K562 (cell line): ENCODE data around the gene XPC. TPM values are rescaled to one million over a fixed set of nuclear protein-coding genes. Genes with fewer than 3 reads are reported as not detected.

ENCODE experiments used
- ATAC-seq: fragments of 200-7000 bp; cut with Tn5 transposase; 3 replicates; pipeline ENCODE4 v1.9.1; 2020; ENCODE audit warnings: moderate library complexity
- BruUV-seq: library from RNA; stranded (reverse); fragments of 400-500 nt; replicated peaks from 2 replicates; lab custom pipeline; 2021; lab: Mats Ljungman, UMichigan
- CTCF ChIA-PET: fragments of 300-600 bp; formaldehyde crosslinking; extraction: SDS; loops from one replicate; lab custom pipeline; 2021; ENCODE audit warnings: low intra/inter-chr PET ratio; lab: Yijun Ruan, JAX
- POLR2A ChIA-PET: fragments of 300-600, 350-650 bp; sonication (Branson Sonifier 250); formaldehyde crosslinking; extraction: SDS; loops from one replicate; lab custom pipeline; 2021; ENCODE audit warnings: antibody characterized with exemption, inconsistent platforms; lab: Yijun Ruan, JAX
- DNase-seq, 4 experiments: peaks; one replicate each; pipeline versions ENCODE4 v3.0.0 to v3.0.0-alpha.2; 2011 to 2018; ENCODE audit warnings: low spot score in 3 of 4, mixed read lengths in 3 of 4; ENCODE audit errors: extremely low read depth in 1 of 4
- FAIRE-seq: peaks from 2 replicates; lab custom pipeline; 2011; peaks lifted over from hg19 to GRCh38; lab: Jason Lieb, UNC
- H2AFZ ChIP-seq: 2 replicates; pipeline ENCODE4 v1.6.0; 2011; ENCODE audit warnings: low read depth, low read length, control low read depth, inconsistent platforms
- H3K27ac ChIP-seq: fragments of 200-600 bp; 3 replicates; pipeline ENCODE4 v1.8.0; 2011; ENCODE audit warnings: low read depth, mild to moderate bottlenecking, control low read depth, inconsistent platforms, low read length, moderate library complexity, mixed read lengths; ENCODE audit errors: extremely low read depth
- H3K27me3 ChIP-seq, 2 experiments: fragments of 300-600 bp in 1 of 2; 2 replicates in 1 of 2; 3 replicates in 1 of 2; pipeline versions ENCODE4 v1.6.0 to v1.8.0; 2011; ENCODE audit warnings: inconsistent platforms in 2 of 2, low read length in 2 of 2, mild to moderate bottlenecking in 1 of 2, mixed read lengths in 1 of 2, moderate library complexity in 1 of 2; ENCODE audit not compliant: control insufficient read depth in 2 of 2, insufficient read depth in 2 of 2
- H3K36me3 ChIP-seq: fragments of 300-600 bp; 3 replicates; pipeline ENCODE4 v1.8.0; 2011; ENCODE audit warnings: mild to moderate bottlenecking, low read length, inconsistent platforms; ENCODE audit not compliant: control insufficient read depth, insufficient read depth
- H3K4me1 ChIP-seq, 2 experiments: fragments of 200-600 bp in 1 of 2; replicated peaks in 1 of 2; 2 replicates in 1 of 2; 3 replicates in 1 of 2; pipeline versions ENCODE4 v1.5.1 to v1.8.0; 2011; ENCODE audit warnings: inconsistent platforms in 2 of 2, low read length in 2 of 2, mild to moderate bottlenecking in 1 of 2, mixed read lengths in 1 of 2, moderate library complexity in 1 of 2; ENCODE audit not compliant: control insufficient read depth in 2 of 2, insufficient read depth in 2 of 2
- H3K4me2 ChIP-seq: 2 replicates; pipeline ENCODE4 v1.6.1; 2011; ENCODE audit warnings: low read length, control low read depth, inconsistent platforms, mixed read lengths; ENCODE audit not compliant: insufficient read depth
- H3K4me3 ChIP-seq: fragments of 200-600 bp; sonication (generic), shearing (Covaris generic); 2 replicates; pipeline ENCODE4 v1.5.1; 2016; ENCODE audit warnings: control low read depth, inconsistent platforms
- H3K79me2 ChIP-seq: fragments of 200-600 bp; 3 replicates; pipeline ENCODE4 v1.8.0; 2011; ENCODE audit warnings: low read length, inconsistent platforms; ENCODE audit not compliant: control insufficient read depth, insufficient read depth
- H3K9ac ChIP-seq, 2 experiments: 2 replicates each; pipeline versions ENCODE4 v1.6.0 to v1.6.1; 2011; ENCODE audit warnings: low read depth in 2 of 2, low read length in 2 of 2, control low read depth in 1 of 2, inconsistent platforms in 1 of 2, mild to moderate bottlenecking in 1 of 2, mixed read lengths in 1 of 2; ENCODE audit not compliant: insufficient read depth in 1 of 2
- H3K9me1 ChIP-seq: one replicate; pipeline ENCODE4 v1.6.0; 2011; ENCODE audit warnings: inconsistent platforms, mild to moderate bottlenecking, low read length, moderate library complexity; ENCODE audit not compliant: control insufficient read depth, insufficient read depth
- H3K9me3 ChIP-seq: replicated peaks from 2 replicates; pipeline ENCODE4 v1.5.1; 2011; ENCODE audit warnings: low read depth, low read length, inconsistent platforms; ENCODE audit not compliant: control insufficient read depth, insufficient read depth
- H4K20me1 ChIP-seq: replicated peaks from 2 replicates; pipeline ENCODE4 v1.6.1; 2011; ENCODE audit warnings: low read length, inconsistent platforms, mixed read lengths; ENCODE audit not compliant: control insufficient read depth, insufficient read depth
- HNRNPLL ChIP-seq: fragments of 200-400 bp; formaldehyde crosslinking; IDR thresholded peaks from 2 replicates; pipeline ENCODE4 v1.6.1; 2017; ENCODE audit warnings: low read length, low read depth, mild to moderate bottlenecking; ENCODE audit not compliant: poor library complexity, severe bottlenecking
- TAF7 ChIP-seq: fragments of 450-650 bp; IDR thresholded peaks from 2 replicates; pipeline ENCODE4 v1.6.1; 2016; ENCODE audit warnings: missing genetic modification characterization, missing compliant biosample characterization
- ZBTB2 ChIP-seq: fragments of 450-650 bp; IDR thresholded peaks from 2 replicates; pipeline ENCODE4 v1.6.1; 2016; ENCODE audit warnings: antibody characterized with exemption
- ZBTB7A ChIP-seq: IDR thresholded peaks from 2 replicates; pipeline ENCODE4 v1.6.1; 2011; ENCODE audit warnings: low read depth, mild to moderate bottlenecking, low read length, moderate library complexity, borderline replicate concordance; ENCODE audit not compliant: control insufficient read depth
- ZBTB8A ChIP-seq: fragments of 450-650 bp; IDR thresholded peaks from 2 replicates; pipeline ENCODE4 v1.6.1; 2018; ENCODE audit warnings: mild to moderate bottlenecking, moderate library complexity; ENCODE audit not compliant: partially characterized antibody
- ZNF239 ChIP-seq: fragments of 250-450 bp; sonication (Bioruptor Pico); IDR thresholded peaks from 2 replicates; pipeline ENCODE4 v1.4.0; 2020; ENCODE audit warnings: mild to moderate bottlenecking
- WGBS: fragments of 100-300 bp; shearing (Covaris generic); methylation state at CpG from one replicate; pipeline ENCODE4 v1.1.6; 2016; ENCODE audit warnings: low coverage, mixed read lengths; ENCODE audit not compliant: insufficient coverage; ENCODE audit errors: missing lambda C conversion rate; 5-methylcytosine and 5-hydroxymethylcytosine counted together
- in situ Hi-C: fragments of 300-500 bp; cut with MboI; formaldehyde crosslinking; loops from 4 replicates; pipeline ENCODE4 v1.15.0; 2018; ENCODE audit warnings: inconsistent platforms, mixed read lengths
- intact Hi-C: fragments of 100-400 bp; cut with micrococcal nuclease; formaldehyde crosslinking; loops from 2 replicates; pipeline ENCODE4 v1.14.2; 2022
- polyA plus RNA-seq, 8 experiments: library from polyadenylated mRNA; depleted of rRNA in 4 of 8; stranded (reverse) in 5 of 8; unstranded in 3 of 8; fragments of >200 nt; fragmentation: Nextera tagmentation in 2 of 8; fragmentation: Illumina TruSeq in 1 of 8; extraction: Ambion mirVana in 2 of 8; extraction: Trizol in 1 of 8; gene quantifications; 2 replicates each; pipeline versions ENCODE4 v1.2.1 to v1.2.3, GENCODE V29; 2011 to 2014; ENCODE audit warnings: inconsistent platforms in 1 of 8, missing spikeins in 1 of 8
- total RNA-seq, 7 experiments: library from RNA; depleted of rRNA in 6 of 7; stranded (reverse); fragments of >200 nt in 6 of 7; fragmentation: Illumina TruSeq in 2 of 7; extraction: Trizol in 2 of 7; gene quantifications; 2 replicates each; pipeline versions ENCODE4 v1.2.1 to v1.2.3, GENCODE V29; 2011 to 2021; ENCODE audit warnings: low replicate concordance in 1 of 7
- TF ChIP-seq, protein P1 (sequence below): fragments of 450-650 bp; formaldehyde crosslinking; IDR thresholded peaks from 2 replicates; pipeline ENCODE4 v1.4.0; 2020; ENCODE audit warnings: mild to moderate bottlenecking
- TF ChIP-seq, protein P2 (sequence below): fragments of 450-650 bp; IDR thresholded peaks from 2 replicates; pipeline ENCODE4 v1.6.1; 2016; ENCODE audit warnings: mild to moderate bottlenecking, moderate library complexity

Gene XPC
- total and polyA plus RNA-seq, 9 of the 15 experiments (the other 6 are each of a cell fraction or from before 2014, with no cell fraction given), result 3.8 to 54.7 (median 41.3) TPM

DNA sequence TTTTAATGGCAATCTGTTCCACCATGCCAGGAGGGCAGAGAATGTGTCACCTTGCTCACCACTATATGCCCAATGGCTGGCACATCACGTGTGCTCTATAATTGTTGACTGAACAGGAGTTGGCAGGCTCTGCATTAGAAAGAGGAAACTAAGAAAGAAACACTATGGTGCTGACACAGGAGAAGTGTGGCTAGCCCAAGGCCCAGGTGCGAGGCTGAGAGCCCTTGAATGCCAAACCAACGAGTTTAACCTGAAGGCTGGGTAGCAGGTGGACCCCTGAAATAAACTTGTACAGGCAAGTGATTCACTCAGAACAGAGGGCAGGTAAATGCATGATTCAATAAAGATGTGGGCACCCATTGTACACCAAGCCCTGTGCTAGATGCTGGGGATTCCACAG lies 56.1 kb downstream of the XPC start:
- H3K4me3 ChIP-seq, result no peak overlapping the region
- ChIA-PET POLR2A (interaction anchor here (0.6 to 1.1 kb wide), 2 partner anchors 51 to 56 kb away, joined by 3 read pairs; partner anchors contain the start of genes LSM3 and XPC), CTCF (no interaction called here)
- H3K79me2 ChIP-seq, result peaks cover 92% of the 10 kb centered on the region
- BruUV-seq, result no TSS peak
- H3K36me3 ChIP-seq, result peaks cover 63% of the 10 kb centered on the region
- in situ Hi-C loops (loop anchor here (5.0 kb wide), 1 partner anchor 225 kb away; no protein-coding TSS in a partner anchor), intact Hi-C loops (loop anchor here (10.0 kb wide), 1 partner anchor 468 kb away; no protein-coding TSS in a partner anchor)
- H3K9me1 ChIP-seq, result peaks cover 5% of the 10 kb centered on the region
- H2AFZ ChIP-seq, result no peak overlapping the region
- peaks cover 34 to 43% of the 10 kb centered on the region in 2 experiments for H3K4me1 ChIP-seq
- H3K4me2 ChIP-seq, result peak overlapping the region; percentile 95
- no peak for ATAC-seq
- H4K20me1 ChIP-seq, result peaks cover 10% of the 10 kb centered on the region; the same call in 1 of the 2 replicates
- H3K9ac ChIP-seq, result no peak overlapping the region
- DNase-seq, result no peak
- H3K27ac ChIP-seq, result no peak overlapping the region; the same call in 2 of the 3 replicates
- FAIRE-seq, result no peak
- peaks cover 33% of the 10 kb centered on the region for H3K9me3 ChIP-seq
- 90% methylated on average over 3 of the region's 3 CpGs for WGBS
- H3K27me3 ChIP-seq, result no peaks in the 10 kb centered on the region
- no peak for TF ChIP-seq ZNF239 (CRISPR knock-in tag)
- no peak for TF ChIP-seq ZBTB2
- TF ChIP-seq, protein P1, sequence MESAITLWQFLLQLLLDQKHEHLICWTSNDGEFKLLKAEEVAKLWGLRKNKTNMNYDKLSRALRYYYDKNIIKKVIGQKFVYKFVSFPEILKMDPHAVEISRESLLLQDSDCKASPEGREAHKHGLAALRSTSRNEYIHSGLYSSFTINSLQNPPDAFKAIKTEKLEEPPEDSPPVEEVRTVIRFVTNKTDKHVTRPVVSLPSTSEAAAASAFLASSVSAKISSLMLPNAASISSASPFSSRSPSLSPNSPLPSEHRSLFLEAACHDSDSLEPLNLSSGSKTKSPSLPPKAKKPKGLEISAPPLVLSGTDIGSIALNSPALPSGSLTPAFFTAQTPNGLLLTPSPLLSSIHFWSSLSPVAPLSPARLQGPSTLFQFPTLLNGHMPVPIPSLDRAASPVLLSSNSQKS (CRISPR knock-in tag), result no peak
- no peak for TF ChIP-seq ZBTB7A
- TF ChIP-seq ZBTB8A, result no peak
- TF ChIP-seq, protein P2, sequence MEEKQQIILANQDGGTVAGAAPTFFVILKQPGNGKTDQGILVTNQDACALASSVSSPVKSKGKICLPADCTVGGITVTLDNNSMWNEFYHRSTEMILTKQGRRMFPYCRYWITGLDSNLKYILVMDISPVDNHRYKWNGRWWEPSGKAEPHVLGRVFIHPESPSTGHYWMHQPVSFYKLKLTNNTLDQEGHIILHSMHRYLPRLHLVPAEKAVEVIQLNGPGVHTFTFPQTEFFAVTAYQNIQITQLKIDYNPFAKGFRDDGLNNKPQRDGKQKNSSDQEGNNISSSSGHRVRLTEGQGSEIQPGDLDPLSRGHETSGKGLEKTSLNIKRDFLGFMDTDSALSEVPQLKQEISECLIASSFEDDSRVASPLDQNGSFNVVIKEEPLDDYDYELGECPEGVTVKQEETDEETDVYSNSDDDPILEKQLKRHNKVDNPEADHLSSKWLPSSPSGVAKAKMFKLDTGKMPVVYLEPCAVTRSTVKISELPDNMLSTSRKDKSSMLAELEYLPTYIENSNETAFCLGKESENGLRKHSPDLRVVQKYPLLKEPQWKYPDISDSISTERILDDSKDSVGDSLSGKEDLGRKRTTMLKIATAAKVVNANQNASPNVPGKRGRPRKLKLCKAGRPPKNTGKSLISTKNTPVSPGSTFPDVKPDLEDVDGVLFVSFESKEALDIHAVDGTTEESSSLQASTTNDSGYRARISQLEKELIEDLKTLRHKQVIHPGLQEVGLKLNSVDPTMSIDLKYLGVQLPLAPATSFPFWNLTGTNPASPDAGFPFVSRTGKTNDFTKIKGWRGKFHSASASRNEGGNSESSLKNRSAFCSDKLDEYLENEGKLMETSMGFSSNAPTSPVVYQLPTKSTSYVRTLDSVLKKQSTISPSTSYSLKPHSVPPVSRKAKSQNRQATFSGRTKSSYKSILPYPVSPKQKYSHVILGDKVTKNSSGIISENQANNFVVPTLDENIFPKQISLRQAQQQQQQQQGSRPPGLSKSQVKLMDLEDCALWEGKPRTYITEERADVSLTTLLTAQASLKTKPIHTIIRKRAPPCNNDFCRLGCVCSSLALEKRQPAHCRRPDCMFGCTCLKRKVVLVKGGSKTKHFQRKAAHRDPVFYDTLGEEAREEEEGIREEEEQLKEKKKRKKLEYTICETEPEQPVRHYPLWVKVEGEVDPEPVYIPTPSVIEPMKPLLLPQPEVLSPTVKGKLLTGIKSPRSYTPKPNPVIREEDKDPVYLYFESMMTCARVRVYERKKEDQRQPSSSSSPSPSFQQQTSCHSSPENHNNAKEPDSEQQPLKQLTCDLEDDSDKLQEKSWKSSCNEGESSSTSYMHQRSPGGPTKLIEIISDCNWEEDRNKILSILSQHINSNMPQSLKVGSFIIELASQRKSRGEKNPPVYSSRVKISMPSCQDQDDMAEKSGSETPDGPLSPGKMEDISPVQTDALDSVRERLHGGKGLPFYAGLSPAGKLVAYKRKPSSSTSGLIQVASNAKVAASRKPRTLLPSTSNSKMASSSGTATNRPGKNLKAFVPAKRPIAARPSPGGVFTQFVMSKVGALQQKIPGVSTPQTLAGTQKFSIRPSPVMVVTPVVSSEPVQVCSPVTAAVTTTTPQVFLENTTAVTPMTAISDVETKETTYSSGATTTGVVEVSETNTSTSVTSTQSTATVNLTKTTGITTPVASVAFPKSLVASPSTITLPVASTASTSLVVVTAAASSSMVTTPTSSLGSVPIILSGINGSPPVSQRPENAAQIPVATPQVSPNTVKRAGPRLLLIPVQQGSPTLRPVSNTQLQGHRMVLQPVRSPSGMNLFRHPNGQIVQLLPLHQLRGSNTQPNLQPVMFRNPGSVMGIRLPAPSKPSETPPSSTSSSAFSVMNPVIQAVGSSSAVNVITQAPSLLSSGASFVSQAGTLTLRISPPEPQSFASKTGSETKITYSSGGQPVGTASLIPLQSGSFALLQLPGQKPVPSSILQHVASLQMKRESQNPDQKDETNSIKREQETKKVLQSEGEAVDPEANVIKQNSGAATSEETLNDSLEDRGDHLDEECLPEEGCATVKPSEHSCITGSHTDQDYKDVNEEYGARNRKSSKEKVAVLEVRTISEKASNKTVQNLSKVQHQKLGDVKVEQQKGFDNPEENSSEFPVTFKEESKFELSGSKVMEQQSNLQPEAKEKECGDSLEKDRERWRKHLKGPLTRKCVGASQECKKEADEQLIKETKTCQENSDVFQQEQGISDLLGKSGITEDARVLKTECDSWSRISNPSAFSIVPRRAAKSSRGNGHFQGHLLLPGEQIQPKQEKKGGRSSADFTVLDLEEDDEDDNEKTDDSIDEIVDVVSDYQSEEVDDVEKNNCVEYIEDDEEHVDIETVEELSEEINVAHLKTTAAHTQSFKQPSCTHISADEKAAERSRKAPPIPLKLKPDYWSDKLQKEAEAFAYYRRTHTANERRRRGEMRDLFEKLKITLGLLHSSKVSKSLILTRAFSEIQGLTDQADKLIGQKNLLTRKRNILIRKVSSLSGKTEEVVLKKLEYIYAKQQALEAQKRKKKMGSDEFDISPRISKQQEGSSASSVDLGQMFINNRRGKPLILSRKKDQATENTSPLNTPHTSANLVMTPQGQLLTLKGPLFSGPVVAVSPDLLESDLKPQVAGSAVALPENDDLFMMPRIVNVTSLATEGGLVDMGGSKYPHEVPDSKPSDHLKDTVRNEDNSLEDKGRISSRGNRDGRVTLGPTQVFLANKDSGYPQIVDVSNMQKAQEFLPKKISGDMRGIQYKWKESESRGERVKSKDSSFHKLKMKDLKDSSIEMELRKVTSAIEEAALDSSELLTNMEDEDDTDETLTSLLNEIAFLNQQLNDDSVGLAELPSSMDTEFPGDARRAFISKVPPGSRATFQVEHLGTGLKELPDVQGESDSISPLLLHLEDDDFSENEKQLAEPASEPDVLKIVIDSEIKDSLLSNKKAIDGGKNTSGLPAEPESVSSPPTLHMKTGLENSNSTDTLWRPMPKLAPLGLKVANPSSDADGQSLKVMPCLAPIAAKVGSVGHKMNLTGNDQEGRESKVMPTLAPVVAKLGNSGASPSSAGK, result no peak
- no peak for TF ChIP-seq HNRNPLL
- no peak for TF ChIP-seq TAF7 (tag)
